Suprapubic skin (tissue), 4 donors: ENCODE results near the gene SEMA6B.

ENCODE experiments used
- EP300 ChIP-seq: sonication (generic); formaldehyde crosslinking; IDR thresholded peaks from one replicate; pipeline ENCODE4 v1.6.1; 2017; ENCODE audit warnings: antibody characterized with exemption
- POLR2A ChIP-seq, 2 donors: fragments of 450-650 bp; IDR thresholded peaks; one replicate each; pipeline ENCODE4 v1.6.1; 2017; ENCODE audit warnings: antibody characterized with exemption in 2 of 2, mild to moderate bottlenecking in 2 of 2, moderate library complexity in 2 of 2
- POLR2AphosphoS5 ChIP-seq, 3 donors: sonication (generic); formaldehyde crosslinking; IDR thresholded peaks; one replicate each; pipeline ENCODE4 v1.6.1; 2017; ENCODE audit warnings: antibody characterized with exemption in 3 of 3
- TF ChIP-seq, protein P1 (sequence below), 2 donors: fragments of 200-600 bp in 1 of 2; fragments of 450-650 bp in 1 of 2; sonication (generic) in 1 of 2; IDR thresholded peaks; one replicate each; pipeline ENCODE4 v1.5.1; 2016 to 2019; ENCODE audit warnings: antibody characterized with exemption in 2 of 2, mild to moderate bottlenecking in 1 of 2, moderate library complexity in 1 of 2

DNA sequence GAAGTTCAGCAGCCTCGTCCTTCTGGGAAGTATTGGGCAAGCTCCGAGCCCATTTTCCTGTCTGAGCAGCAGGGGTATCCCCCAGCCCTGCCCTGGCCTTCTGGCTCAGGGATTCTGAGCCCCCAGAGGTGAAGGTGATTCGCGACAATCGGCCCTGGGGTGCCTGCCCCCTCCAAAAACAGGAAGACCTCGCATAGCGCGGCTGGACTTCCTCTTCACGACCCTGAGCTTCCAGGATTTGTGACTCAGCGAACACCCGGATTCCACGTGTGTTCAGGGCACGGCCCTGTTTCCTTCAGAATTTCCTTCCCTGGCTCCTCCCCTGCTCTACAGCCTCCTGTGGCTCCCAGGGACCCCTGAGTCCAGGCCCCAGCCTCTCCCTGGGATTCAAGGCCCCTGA is at the start of gene SEMA6B:
- TF ChIP-seq, protein P1, sequence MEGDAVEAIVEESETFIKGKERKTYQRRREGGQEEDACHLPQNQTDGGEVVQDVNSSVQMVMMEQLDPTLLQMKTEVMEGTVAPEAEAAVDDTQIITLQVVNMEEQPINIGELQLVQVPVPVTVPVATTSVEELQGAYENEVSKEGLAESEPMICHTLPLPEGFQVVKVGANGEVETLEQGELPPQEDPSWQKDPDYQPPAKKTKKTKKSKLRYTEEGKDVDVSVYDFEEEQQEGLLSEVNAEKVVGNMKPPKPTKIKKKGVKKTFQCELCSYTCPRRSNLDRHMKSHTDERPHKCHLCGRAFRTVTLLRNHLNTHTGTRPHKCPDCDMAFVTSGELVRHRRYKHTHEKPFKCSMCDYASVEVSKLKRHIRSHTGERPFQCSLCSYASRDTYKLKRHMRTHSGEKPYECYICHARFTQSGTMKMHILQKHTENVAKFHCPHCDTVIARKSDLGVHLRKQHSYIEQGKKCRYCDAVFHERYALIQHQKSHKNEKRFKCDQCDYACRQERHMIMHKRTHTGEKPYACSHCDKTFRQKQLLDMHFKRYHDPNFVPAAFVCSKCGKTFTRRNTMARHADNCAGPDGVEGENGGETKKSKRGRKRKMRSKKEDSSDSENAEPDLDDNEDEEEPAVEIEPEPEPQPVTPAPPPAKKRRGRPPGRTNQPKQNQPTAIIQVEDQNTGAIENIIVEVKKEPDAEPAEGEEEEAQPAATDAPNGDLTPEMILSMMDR (IDR thresholded peaks at IDR 0.05), result no peak
- TF ChIP-seq POLR2A (IDR thresholded peaks at IDR 0.05), result no peak
- TF ChIP-seq POLR2AphosphoS5 (IDR thresholded peaks at IDR 0.05), result no peak
- TF ChIP-seq EP300, result no peak
